BLaER1 (cell line): ENCODE results near the gene TNPO3.

ENCODE experiments used
- H3K27ac ChIP-seq: shearing (Covaris generic); formaldehyde crosslinking; 2 replicates; pipeline ENCODE4 v1.8.1; 2022
- H3K27me3 ChIP-seq: shearing (Covaris generic); formaldehyde crosslinking; 2 replicates; pipeline ENCODE4 v1.8.1; 2022
- H3K36me3 ChIP-seq: shearing (Covaris generic); formaldehyde crosslinking; 2 replicates; pipeline ENCODE4 v1.8.1; 2022
- H3K4me1 ChIP-seq: shearing (Covaris generic); formaldehyde crosslinking; 2 replicates; pipeline ENCODE4 v1.8.1; 2022
- H3K4me2 ChIP-seq: shearing (Covaris generic); formaldehyde crosslinking; 2 replicates; pipeline ENCODE4 v1.8.1; 2022
- H3K4me3 ChIP-seq: shearing (Covaris generic); formaldehyde crosslinking; 2 replicates; pipeline ENCODE4 v1.8.1; 2022
- H3K9ac ChIP-seq: shearing (Covaris generic); formaldehyde crosslinking; 2 replicates; pipeline ENCODE4 v1.8.1; 2022
- H3K9me3 ChIP-seq: shearing (Covaris generic); formaldehyde crosslinking; 2 replicates; pipeline ENCODE4 v1.8.1; 2022
- H4K20me1 ChIP-seq: shearing (Covaris generic); formaldehyde crosslinking; 2 replicates; pipeline ENCODE4 v1.8.1; 2022
- Cebpa-rat ChIP-seq: shearing (Covaris generic); IDR thresholded peaks from 2 replicates; pipeline ENCODE4 v1.8.1; 2022

TNPO3 gene

DNA sequence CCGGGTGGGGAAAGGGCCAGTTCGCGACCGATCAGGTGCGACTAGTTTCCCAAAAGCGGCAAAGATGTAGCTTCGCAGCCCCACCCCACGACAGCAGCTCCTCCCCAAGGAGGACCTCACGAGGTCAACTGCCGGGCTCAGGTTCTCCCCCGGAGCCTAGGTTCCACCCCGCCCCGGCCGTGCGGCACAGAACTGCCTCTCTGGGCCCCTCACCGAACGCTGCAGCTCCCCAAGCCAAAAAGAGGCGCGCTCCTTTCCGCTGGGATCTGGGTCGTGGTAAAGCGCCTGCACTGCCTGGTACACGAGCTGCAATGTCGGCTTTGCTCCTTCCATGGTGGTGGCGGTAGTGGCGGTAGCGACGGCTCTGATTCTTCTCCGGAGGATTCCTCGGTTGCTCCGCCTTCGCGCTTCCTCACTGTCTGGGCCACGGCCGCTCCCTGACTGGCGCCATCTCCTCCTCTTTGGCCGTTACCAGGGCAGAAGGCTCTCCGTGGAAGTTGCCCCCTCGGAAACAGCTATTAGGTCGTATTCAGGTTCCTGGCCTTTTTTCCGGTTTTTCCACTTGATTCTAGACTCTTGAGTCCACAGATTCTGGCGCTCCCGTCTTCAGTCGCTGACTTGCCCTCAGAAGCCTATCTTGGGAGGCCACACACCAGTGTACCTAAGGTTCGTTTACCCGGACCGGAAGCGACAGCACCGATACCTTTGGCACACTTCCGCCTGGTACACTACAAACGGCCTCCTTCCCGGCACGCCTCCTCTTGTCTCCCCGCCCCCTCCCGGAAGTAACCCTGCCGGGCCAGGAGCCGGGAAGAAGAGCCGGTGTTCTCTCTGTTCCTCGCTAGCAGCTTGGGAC lies at the start of gene TNPO3:
TNPO3 (minus strand) TSS at position 674 of the 856 bp plus-strand sequence; CDS start at position 333, 341 bp downstream.
- peaks cover 39% of the 10 kb centered on the region for H3K4me1 ChIP-seq
- peak within 1 kb of the TSS; percentile 78 for H3K4me3 ChIP-seq
- peak within 1 kb of the TSS; percentile 99 for H3K27ac ChIP-seq
- H4K20me1 ChIP-seq, result peaks cover 38% of the 10 kb centered on the region; the same call in 1 of the 2 replicates
- peak within 1 kb of the TSS; percentile 99 for H3K9ac ChIP-seq
- no peaks in the 10 kb centered on the region for H3K9me3 ChIP-seq
- H3K4me2 ChIP-seq, result peak within 1 kb of the TSS; percentile 91
- H3K27me3 ChIP-seq, result no peaks in the 10 kb centered on the region
- H3K36me3 ChIP-seq, result peaks cover 27% of the 10 kb centered on the region; the same call in 1 of the 2 replicates
- no peak for TF ChIP-seq Cebpa-rat

DNA sequence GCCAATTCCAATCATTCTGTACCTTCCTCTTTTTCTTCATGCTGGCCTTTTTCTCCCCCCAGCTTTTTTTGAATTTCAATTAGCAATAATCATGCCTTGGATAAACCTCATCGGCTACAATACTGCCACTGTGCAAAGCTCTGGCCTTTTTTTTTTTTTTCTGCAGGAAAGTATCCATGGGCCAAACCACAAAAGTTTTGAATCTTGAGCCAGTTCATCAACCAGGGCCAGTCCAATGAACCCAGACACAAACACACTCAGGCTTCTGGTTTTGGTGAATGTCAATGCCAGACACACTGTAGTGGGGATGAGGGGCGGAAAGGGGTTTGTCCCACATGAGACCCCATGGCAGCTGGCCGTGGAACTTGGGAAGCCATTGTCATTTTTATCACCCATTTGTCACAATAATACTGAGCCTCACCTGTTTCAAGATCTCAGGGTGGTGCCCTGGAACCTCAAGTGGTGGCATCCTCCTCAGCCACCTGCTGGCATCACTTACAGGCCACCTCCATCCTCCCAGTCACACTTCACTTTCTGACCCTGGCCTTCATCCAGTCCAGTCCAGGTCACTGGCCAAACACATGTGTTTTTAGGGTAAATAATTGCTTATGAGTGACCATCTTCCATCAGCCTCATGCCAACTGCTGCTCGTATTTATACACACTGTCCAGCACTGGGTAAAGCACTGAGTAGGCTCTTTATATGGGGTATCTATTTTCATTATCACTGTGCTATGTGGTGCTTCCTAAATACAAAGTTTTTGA lies 48.8 kb upstream of the TNPO3 start:
- no peak for TF ChIP-seq Cebpa-rat

DNA sequence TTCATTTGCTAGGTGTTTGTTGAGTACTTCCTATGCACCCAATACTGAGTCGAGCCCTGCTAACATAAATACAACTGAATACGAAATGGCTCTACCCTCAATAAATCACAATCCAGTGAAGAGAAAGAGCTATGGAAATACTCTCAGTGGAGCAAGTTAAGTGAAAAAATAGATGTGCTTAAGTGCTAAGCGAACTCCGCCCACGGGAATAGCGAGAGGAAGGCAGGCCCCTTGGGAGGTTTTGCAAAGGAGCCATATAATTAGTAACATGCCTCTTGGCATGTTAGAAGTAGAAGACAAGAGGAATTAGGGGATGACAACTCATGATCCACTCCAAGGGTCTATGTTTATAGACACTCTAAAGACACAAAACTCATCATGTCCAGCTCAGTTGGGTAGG lies 46.8 kb upstream of the TNPO3 start:
- Histone ChIP-seq H3K4me3 (peak overlapping the region; percentile 34; the same call in 1 of the 2 replicates), H3K9me3 (no peaks in the 10 kb centered on the region)

More for the DNA sequence above, 48.8 kb upstream of the TNPO3 start:
- Histone ChIP-seq H3K4me1 (peaks cover 50% of the 10 kb centered on the region), H3K9me3 (no peaks in the 10 kb centered on the region), H3K4me3 (no peak overlapping the region), H4K20me1 (no peaks in the 10 kb centered on the region), H3K27me3 (no peaks in the 10 kb centered on the region), H3K4me2 (peak overlapping the region; percentile 85), H3K36me3 (no peaks in the 10 kb centered on the region), H3K27ac (no peak overlapping the region), H3K9ac (no peak overlapping the region)

DNA sequence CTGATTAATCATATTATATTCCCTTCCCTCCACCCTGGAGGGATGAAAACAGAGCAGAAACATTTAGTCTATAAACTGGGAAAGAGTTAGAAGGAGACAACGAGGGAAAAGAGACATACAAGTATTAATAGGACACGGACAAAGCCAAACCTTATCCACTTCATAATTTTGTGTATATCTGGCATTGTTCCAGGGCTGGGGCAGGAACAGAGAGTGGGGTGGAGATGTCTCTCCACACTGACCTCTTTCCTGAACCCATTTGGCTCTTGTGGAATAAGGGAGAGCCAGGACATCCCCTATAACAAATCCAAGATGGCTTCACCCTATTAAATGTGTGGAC lies 45.9 kb upstream of the TNPO3 start:
- Histone ChIP-seq H3K4me1 (peaks cover 63% of the 10 kb centered on the region), H3K9ac (no peak overlapping the region), H3K4me2 (peak overlapping the region; percentile 85), H3K36me3 (no peaks in the 10 kb centered on the region), H3K4me3 (no peak overlapping the region), H3K27me3 (no peaks in the 10 kb centered on the region), H3K27ac (peak overlapping the region; percentile 68), H3K9me3 (no peaks in the 10 kb centered on the region), H4K20me1 (no peaks in the 10 kb centered on the region)
- TF ChIP-seq Cebpa-rat, result no peak

More for the DNA sequence above, 46.8 kb upstream of the TNPO3 start:
- Histone ChIP-seq H3K4me2 (peak overlapping the region; percentile 85), H4K20me1 (no peaks in the 10 kb centered on the region), H3K9ac (no peak overlapping the region), H3K27ac (peak overlapping the region; percentile 68), H3K27me3 (no peaks in the 10 kb centered on the region), H3K4me1 (peaks cover 60% of the 10 kb centered on the region), H3K36me3 (no peaks in the 10 kb centered on the region)
- no peak for TF ChIP-seq Cebpa-rat

DNA sequence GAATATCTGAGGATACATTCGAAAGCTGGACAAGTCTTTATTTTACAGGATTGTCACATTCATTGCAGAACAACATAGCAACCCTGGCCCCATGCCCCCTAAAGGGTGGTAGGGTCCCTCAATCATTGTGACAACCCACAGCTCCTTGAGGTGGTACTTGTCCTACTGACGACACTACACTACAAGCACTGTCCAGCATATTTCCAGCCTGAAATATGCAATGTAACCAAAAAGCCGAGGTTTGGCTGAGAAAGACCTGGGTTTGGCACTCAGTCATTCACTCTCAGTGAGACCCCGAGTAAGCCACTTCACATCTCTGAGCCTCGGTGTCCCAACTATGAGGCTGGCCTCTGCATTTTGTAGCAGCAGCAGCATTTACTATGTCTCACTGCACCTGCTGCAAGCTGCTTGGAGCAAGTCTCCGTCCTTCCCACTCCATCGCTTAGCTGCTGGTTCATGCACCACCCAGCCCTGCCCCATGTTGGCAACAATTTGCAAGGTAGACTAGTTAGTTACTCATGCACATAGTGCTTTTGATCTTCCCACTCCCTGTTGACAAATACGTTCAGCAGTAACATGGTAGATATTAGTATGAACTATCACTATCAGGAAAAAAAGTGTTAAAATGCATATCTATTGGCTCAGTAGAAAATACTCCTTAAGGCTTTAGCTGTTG lies 43.6 kb upstream of the TNPO3 start:
- H3K27ac ChIP-seq, result no peak overlapping the region

DNA sequence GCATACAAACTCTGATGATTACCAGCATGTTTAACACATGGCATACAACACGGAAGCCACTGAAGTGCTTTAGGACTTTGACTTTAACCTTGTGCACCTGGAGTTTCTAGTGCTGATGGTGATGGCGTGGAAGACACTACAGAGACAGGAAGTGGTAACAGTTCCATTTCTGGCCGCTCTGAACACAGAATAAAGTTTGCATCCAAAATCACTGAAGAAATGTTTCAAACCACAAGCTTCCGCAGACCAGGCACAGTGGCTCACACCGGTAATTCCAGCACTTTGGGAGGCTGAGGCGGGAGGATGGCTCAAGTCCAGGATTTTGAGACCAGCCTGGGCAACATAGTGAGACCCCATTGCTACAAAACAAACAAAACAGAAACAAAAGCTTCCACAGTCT lies 40.3 kb upstream of the TNPO3 start:
- no peaks in the 10 kb centered on the region for H3K27me3 ChIP-seq
- no peaks in the 10 kb centered on the region for H3K9me3 ChIP-seq
- peaks cover 45% of the 10 kb centered on the region for H3K4me1 ChIP-seq
- peak overlapping the region; percentile 57 for H3K4me2 ChIP-seq
- no peak for TF ChIP-seq Cebpa-rat
- no peak overlapping the region for H3K9ac ChIP-seq
- peak overlapping the region; percentile 23; the same call in 1 of the 2 replicates for H3K27ac ChIP-seq
- H4K20me1 ChIP-seq, result no peaks in the 10 kb centered on the region
- no peaks in the 10 kb centered on the region for H3K36me3 ChIP-seq
- no peak overlapping the region for H3K4me3 ChIP-seq

More for the DNA sequence above, 43.6 kb upstream of the TNPO3 start:
- Histone ChIP-seq H3K27me3 (no peaks in the 10 kb centered on the region), H3K9me3 (no peaks in the 10 kb centered on the region), H4K20me1 (no peaks in the 10 kb centered on the region), H3K4me2 (peak overlapping the region; percentile 10), H3K4me1 (peaks cover 72% of the 10 kb centered on the region), H3K9ac (no peak overlapping the region), H3K36me3 (no peaks in the 10 kb centered on the region), H3K4me3 (no peak overlapping the region)
- no peak for TF ChIP-seq Cebpa-rat

DNA sequence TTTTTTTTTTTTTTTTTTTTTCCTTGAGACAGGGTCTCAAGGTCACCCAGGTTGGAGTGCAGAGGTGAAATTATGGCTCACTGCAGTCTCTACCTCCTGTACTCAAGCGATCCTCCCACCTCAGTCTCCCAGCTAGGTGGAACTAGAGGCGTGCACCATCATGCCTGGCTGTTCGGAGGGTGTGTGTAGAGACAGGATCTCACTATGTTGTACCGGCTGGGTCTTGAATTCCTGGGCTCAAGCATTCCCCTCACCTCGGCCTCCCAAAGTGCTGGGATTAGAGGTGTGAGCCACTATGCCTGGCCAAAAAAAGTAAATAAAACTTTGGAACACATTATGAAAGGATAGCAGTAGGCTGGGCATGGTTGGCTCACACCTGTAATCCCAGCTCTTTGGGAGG lies 39.6 kb upstream of the TNPO3 start:
- no peak for TF ChIP-seq Cebpa-rat
- Histone ChIP-seq H3K4me2 (peak overlapping the region; percentile 57), H3K9ac (no peak overlapping the region), H3K9me3 (no peaks in the 10 kb centered on the region), H4K20me1 (no peaks in the 10 kb centered on the region), H3K27ac (peak overlapping the region; percentile 23; the same call in 1 of the 2 replicates), H3K27me3 (no peaks in the 10 kb centered on the region), H3K4me1 (peaks cover 47% of the 10 kb centered on the region), H3K36me3 (no peaks in the 10 kb centered on the region), H3K4me3 (no peak overlapping the region)

DNA sequence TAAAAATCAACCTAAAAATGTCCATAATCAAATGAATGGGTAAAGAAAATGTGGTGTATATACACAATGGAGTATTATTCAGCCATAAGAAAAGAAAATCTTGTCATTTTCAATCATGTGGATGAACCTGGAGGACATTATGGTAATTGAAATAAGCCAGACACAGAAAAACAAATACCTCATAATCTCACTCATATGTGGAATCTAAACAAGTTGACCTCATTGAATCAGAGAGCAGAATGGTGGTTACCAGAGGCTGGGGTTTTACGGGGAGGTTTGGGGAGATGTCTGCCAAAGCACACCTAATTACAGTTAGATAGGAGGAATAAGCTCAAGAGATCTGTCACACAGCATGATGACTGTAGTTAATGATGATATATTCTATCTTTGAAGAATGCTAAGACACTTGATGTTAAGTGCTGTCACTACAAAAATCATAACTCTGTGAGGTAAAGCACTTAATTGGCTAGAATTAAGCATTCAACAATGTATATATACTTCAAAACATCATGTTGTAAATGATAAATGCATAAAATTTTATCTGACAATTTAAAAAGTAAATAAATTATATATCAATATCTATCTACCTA lies 39.1 kb upstream of the TNPO3 start:
- Histone ChIP-seq H3K4me1 (peaks cover 45% of the 10 kb centered on the region), H3K27ac (no peak overlapping the region), H3K4me2 (no peak overlapping the region), H4K20me1 (no peaks in the 10 kb centered on the region), H3K27me3 (no peaks in the 10 kb centered on the region), H3K4me3 (no peak overlapping the region), H3K9me3 (no peaks in the 10 kb centered on the region), H3K36me3 (no peaks in the 10 kb centered on the region), H3K9ac (no peak overlapping the region)
- no peak for TF ChIP-seq Cebpa-rat

DNA sequence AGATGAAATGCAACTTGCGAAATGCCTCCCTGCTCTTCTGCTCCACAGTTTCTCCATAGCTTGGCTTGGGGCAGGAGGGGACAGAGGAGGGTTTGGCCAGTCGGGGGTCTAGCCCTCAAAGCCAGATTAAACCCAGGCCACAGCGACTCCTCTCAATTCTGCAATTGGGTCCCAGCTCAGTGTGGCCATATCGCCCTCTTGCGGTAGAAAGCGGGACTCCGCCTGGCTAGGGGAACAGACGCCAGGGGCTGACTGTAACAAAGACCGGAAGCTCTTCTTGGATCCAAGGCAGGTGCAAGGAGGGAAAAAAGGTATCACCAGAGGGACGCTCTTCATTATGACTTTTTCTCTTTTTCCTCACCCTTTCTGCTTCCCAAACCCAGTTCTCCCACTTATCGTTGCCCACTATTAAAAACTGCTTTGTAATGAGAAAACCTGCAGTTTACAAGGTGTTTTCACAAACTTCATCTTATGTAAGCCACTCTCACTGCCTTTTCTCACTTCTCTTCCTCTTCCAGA lies 36.6 kb upstream of the TNPO3 start:
- no peaks in the 10 kb centered on the region for H3K9me3 ChIP-seq
- peaks cover 33% of the 10 kb centered on the region for H3K4me1 ChIP-seq
- H3K27me3 ChIP-seq, result no peaks in the 10 kb centered on the region
- no peak overlapping the region for H3K9ac ChIP-seq
- H3K4me2 ChIP-seq, result no peak overlapping the region
- H3K27ac ChIP-seq, result peak overlapping the region; percentile 11; the same call in 1 of the 2 replicates
- no peak overlapping the region for H3K4me3 ChIP-seq
- no peaks in the 10 kb centered on the region for H4K20me1 ChIP-seq
- TF ChIP-seq Cebpa-rat, result no peak
- no peaks in the 10 kb centered on the region for H3K36me3 ChIP-seq
